NCI-H2171 (cell line): ENCODE data around the gene SPCS2.
"Not testable (repeated sequence)": the region's sequence is repeated elsewhere in the genome, so short reads cannot be mapped to it uniquely, and the experiment has no call there.

Source experiments
- DNase-seq: peaks from one replicate; lab custom pipeline; 2025; lab: John Stamatoyannopoulos, UW

Gene SPCS2

DNA sequence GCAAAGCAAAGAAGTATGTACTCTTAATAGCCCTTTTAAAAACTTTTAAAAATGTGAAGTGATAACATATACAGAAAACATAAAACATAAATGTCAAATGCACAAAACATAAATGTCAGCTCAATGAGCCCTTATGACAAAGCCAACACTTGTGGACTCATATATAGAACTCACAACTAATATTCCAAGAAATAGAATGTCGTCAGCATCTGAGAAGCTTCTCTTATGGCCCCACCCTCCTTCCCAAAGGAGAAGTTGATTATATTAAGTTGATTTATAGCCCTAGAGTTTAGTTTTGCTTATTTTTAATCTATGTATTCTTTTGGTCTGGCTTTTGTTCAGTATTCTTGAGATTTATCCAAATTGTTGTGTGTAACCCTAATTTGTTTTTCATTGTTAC, 53.5 kb downstream of the SPCS2 start:
- DNase-seq, result no peak

- DNase-seq, result no peak
These were observed 55.1 kb downstream of the SPCS2 start for GRCh38 chr11:75004215-75004614.

- no peak for DNase-seq
These were observed 62.3 kb downstream of the SPCS2 start for GRCh38 chr11:75011357-75011756.

DNA sequence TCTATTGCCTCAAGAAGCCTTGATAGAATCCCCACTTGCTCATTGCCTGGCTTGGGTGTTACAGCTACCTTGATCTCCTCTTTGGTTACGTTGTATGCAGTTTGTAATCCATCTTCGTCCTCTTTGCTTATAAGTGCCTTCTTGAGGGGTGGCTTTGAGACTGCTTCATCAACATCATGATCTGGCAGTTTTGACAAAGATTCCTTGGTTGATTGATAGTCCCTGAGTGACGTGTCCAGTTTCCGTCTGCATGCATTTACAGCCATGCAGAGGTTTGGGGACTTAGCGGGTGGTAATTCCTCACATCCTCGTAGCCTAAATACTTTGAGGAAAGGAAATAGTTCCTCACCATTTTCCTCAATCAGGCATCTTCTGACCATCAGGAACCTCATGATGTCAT, 62.8 kb downstream of the SPCS2 start:
- DNase-seq, result no peak

DNA sequence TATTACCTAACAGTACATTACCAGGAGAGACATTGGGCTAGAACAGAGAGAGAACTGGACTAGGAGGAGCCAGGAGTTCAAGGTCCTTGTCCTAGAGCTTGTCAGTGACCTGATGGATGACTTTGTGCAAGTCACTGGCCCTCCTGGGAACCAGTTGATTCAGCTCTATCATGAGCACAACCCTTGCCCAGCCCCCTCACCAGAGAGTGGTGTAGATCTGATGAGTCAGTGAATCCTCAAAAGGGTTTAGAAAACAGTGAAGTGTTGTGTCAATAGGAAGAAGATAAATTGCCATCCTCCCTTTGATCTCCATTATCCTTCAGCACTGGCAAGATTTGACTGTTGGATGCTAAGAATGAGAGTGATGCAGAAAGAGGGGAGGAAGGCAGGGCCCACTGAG, 64.0 kb downstream of the SPCS2 start:
- DNase-seq, result no peak

DNA sequence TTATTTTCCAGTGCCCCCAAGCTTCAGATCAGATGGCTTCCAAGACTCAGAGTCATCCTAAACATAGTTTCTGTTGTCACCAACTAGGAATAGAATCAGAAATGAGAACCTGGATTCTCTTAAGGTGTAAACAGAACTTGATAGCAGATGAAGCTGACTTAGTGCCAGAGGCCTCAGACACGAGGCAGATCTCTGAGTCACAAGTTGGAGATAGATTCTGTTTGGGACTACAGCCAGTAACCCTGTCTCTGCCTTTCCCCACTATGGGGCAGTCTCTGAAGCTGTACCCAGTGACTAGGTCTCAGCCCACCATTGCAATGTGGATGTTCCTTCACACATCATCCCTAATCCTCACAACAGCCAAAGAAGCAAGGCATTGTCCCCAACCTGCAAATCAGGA, 65.1 kb downstream of the SPCS2 start:
- no peak for DNase-seq

DNA sequence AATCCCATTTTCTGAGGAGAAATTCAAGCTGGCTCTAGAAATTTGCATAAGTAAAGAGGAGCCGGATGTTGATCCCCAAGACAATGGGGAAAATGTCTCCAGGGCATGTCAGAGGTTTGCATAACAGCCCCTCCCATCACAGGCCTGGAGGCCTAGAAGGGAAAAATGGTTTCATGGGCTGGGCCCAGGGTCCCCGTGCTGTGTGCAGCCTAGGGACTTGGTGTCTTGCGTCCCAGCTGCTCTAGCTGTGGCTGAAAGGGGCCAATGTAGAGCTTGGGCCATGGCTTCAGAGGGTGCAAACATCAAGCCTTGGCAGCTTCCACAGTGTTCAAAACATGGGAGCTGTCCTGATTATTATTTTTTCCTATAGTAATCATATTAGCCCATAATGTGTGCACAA, 70.1 kb downstream of the SPCS2 start:
- DNase-seq, result not testable (repeated sequence)

DNA sequence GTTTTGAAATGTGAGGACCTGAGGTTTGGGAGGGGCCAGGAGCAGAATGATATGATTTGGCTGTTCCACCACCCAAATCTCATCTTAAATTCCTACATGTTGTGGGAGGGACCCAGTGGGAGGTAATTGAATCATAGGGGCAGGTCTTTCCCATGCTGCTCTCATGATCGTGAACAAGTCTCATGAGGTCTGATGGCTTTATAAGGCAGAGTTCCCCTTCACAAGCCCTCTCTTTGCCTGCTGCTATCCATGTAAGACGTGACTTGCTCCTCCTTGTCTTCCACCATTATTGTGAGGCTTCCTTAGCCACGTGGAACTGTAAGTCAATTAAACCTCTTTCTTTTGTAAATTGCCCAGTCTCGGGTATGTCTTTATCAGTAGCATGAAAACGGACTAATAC, 71.3 kb downstream of the SPCS2 start:
- not testable (repeated sequence) for DNase-seq

GRCh38 chr11:75022296-75022695, 73.2 kb downstream of the SPCS2 start:
- DNase-seq, result no peak

GRCh38 chr11:75022759-75023396, 73.8 kb downstream of the SPCS2 start:
- no peak for DNase-seq

DNA sequence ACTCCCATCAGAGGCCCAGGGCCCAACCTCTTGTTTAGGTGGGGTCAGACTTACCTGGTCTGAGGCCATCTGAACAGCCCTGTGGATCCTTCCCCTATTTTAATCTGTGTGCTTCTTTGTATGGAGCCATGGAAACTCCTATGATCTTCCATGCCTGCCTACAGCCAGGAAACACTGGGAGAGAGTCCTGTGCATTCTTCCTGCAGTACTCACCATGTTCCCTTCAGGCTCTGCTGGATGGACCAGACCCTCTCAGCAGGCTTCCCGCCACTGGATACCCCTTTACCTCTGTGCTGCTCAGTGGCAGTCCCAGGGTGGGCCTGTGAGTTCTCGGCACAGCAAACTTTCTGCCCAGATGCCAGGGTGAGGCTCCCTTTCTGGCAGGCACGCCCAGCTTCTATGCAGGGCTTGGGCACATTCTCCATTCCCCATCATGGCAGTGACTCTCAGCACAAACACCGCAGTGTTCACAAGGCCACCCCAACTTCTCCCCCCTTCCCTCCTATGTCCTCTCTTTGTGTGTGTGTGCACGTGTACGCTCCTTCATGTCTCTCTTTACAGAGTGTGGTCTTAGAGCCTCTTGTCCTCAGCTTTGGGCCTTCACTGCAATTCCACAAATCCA, 74.5 kb downstream of the SPCS2 start:
- no peak for DNase-seq

- DNase-seq, result no peak
These were observed 75.0 kb downstream of the SPCS2 start for GRCh38 chr11:75024068-75024449.

DNA sequence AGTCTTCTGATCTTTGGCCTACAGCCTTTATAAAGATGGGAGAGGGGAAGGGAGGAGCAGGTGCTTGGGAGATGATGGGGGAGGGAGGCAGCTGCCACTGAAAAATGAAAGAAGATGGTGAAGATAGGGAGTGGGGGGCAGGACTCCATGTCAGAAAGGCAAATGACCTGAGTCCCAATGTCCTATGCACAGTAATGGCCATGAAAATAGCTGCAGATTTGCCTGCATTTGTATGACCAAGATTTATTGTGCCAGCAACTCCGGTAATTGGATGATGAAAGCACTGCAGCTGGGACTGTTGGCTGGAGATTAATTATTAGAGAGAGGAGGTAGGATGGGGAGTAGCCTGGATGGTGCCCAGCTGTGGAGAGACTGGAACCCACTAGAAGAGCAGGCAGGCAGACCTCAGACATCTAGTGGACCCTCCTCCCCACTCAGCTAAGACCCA, 75.7 kb downstream of the SPCS2 start:
- no peak for DNase-seq

GRCh38 chr11:75025561-75025960, 76.5 kb downstream of the SPCS2 start:
- no peak for DNase-seq

DNA sequence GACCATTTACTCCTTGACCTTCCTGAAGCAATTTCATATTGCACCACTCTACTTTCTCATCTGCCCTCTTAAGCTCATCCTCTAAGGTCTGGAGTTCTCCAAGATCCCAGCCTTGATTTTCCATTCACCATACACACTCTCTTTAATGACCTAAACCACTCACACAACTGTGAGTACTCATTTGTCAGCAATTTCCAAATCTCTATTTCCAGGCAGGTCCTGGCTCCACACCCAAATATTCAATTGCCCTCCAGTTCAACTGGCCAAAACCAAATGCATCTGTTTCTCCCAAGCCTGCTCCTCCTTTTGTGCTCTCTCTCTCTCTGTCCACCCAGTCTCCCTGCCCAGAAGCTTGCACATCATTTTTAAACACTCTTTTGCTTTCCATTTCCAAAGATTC, 79.3 kb downstream of the SPCS2 start:
- DNase-seq, result no peak
